ENCODE measurements around the gene PLXNB2. TPM values are rescaled to one million over a fixed set of nuclear protein-coding genes. Genes with fewer than 3 reads are reported as not detected.

The PLXNB2 gene
- total RNA-seq, 1 experiment from 2014 or later, result 155 TPM

DNA sequence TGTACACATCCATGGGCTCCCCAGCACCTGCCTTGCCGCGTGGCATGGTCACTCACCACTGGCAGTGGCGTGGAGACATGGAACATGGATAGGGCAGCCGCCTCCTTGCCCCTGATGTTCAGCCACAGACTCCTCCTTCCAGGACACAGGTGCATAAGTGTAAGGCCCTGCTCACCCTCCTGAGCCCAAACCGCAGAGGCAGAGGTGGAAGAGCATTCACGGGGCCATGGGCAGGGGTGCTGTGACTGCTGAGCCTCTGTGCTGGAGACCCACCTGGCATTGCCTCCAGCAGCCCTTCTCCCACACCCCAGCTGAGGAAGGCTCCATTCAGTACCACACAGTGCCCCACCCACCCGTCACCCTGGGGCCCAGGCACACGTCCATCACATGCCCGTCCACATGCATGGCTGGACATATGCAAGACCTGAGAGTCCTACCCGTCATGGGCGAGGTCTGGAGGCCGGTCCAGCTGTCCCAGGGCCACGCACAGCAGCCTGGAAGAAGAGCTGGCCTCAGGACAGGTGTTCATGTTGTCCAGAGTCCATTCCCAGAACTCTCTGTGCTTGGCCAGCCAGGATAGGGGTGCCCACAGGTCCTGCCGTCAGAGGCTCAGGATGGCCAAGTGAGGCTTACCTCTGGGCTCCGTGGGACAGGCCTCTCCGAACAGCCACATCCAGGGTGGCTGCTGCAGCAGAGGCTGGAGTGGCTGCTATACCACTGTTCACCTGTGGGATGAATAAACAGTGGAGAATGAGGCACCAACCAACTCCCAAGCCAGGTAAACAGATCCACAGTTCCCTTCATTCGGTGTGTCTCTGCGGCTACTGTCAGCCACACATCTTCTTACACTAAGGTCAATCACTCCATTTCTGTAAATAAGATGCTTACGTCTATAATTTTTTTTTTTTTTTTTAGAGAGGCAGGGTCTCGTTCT is 60.9 kb downstream of the PLXNB2 start:
- Histone ChIP-seq H3K27ac (ENCODE audit: low read depth, low read length, poor library complexity, severe bottlenecking) (no peak overlapping the region), H3K36me3 (ENCODE audit: insufficient read depth, low read length, poor library complexity, severe bottlenecking) (peaks cover 19% of the 10 kb centered on the region), H3K4me3 (ENCODE audit: low read depth, low read length, poor library complexity, severe bottlenecking) (peak overlapping the region; percentile 98), H3K9me3 (ENCODE audit: low read depth, low read length, poor library complexity, severe bottlenecking) (no peaks in the 10 kb centered on the region), H3K27me3 (replicated peaks; ENCODE audit: insufficient read depth, low read depth, low read length, poor library complexity) (no peaks in the 10 kb centered on the region), H3K4me1 (ENCODE audit: insufficient read depth, low read length, poor library complexity, severe bottlenecking) (peaks cover 5% of the 10 kb centered on the region)
- intact Hi-C loops (cut with micrococcal nuclease; ENCODE audit: unreplicated experiment), result no loop called here
- TF ChIP-seq EZH2 (IDR thresholded peaks at IDR 0.05; ENCODE audit: borderline replicate concordance, low read depth, low read length, poor library complexity, severe bottlenecking), result no peak
- TF ChIP-seq, protein P1, sequence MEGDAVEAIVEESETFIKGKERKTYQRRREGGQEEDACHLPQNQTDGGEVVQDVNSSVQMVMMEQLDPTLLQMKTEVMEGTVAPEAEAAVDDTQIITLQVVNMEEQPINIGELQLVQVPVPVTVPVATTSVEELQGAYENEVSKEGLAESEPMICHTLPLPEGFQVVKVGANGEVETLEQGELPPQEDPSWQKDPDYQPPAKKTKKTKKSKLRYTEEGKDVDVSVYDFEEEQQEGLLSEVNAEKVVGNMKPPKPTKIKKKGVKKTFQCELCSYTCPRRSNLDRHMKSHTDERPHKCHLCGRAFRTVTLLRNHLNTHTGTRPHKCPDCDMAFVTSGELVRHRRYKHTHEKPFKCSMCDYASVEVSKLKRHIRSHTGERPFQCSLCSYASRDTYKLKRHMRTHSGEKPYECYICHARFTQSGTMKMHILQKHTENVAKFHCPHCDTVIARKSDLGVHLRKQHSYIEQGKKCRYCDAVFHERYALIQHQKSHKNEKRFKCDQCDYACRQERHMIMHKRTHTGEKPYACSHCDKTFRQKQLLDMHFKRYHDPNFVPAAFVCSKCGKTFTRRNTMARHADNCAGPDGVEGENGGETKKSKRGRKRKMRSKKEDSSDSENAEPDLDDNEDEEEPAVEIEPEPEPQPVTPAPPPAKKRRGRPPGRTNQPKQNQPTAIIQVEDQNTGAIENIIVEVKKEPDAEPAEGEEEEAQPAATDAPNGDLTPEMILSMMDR (conservative IDR thresholded peaks at IDR 0.05; ENCODE audit: low read depth, low read length), result no peak
- CTCF ChIA-PET, result interaction anchor here (0.6 kb wide), 1 partner anchor 390 kb away, joined by 4 read pairs; no protein-coding TSS in a partner anchor
- no TSS peak for BruUV-seq (replicated peaks)
- no peak for DNase-seq (ENCODE audit: low spot score)
- POLR2A ChIA-PET (ENCODE audit: low non-redundant PET), result no interaction called here

DNA sequence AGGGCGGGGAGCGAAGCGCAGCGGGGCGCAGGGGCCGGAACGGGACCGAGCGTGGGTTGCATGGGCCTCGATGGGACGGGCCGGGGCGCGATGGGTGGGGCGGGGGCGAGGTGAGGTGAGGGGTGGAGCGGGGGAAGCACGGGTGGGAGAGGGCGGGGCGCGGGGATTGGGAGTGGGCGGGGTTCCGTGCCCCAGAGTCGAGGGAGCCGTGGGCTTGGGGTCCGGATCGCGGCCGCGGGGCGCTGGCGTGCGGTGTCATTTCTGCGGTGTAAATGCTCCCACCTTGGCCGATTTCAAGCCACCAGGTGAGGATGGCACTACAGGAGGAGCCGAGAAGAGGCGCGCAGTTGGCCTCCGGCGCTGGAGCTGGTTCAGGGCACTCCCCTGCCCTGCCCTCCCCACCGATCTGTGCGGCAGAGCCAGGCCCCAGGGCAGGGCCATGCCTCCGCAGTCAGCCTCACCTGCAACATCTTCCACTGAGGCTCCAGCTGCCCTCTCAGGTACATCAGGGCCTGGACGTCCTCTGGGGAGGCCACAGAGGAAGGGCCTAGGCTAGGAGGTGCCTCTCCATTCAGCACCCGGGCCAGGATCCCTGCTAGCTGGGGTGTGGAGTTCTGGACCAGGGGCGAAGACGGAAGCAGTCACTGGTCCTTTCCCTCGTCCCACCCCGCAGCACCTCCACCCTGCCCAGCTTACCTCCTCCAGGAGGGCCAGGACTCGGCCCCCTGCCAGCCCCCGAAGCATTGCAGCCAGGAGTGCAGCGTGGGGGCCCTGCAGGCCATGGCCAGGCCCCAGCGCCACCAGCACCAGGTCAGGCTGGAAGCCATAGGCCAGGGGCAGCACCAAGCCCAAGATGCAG is 62.0 kb downstream of the PLXNB2 start:
- intact Hi-C loops (cut with micrococcal nuclease; ENCODE audit: unreplicated experiment), result no loop called here

More for the DNA sequence above, 62.0 kb downstream of the PLXNB2 start:
- ChIA-PET CTCF (no interaction called here), POLR2A (ENCODE audit: low non-redundant PET) (no interaction called here)
- Histone ChIP-seq H3K4me3 (ENCODE audit: low read depth, low read length, poor library complexity, severe bottlenecking) (peak overlapping the region; percentile 98), H3K9me3 (ENCODE audit: low read depth, low read length, poor library complexity, severe bottlenecking) (no peaks in the 10 kb centered on the region), H3K4me1 (ENCODE audit: insufficient read depth, low read length, poor library complexity, severe bottlenecking) (no peaks in the 10 kb centered on the region), H3K36me3 (ENCODE audit: insufficient read depth, low read length, poor library complexity, severe bottlenecking) (peaks cover 19% of the 10 kb centered on the region), H3K27me3 (replicated peaks; ENCODE audit: insufficient read depth, low read depth, low read length, poor library complexity) (no peaks in the 10 kb centered on the region), H3K27ac (ENCODE audit: low read depth, low read length, poor library complexity, severe bottlenecking) (peak overlapping the region; percentile 93)
- TF ChIP-seq EZH2 (IDR thresholded peaks at IDR 0.05; ENCODE audit: borderline replicate concordance, low read depth, low read length, poor library complexity, severe bottlenecking), result no peak
- TF ChIP-seq, protein P1 (conservative IDR thresholded peaks at IDR 0.05; ENCODE audit: low read depth, low read length), result no peak
- no TSS peak for BruUV-seq (replicated peaks)
- DNase-seq (ENCODE audit: low spot score), result no peak

Measured in A673 (cell line).